Smooth muscle cell of the umbilical artery (primary cell): Measurements from ENCODE around the gene VAV1. TPM values are rescaled to one million over a fixed set of nuclear protein-coding genes. Genes with fewer than 3 reads are reported as not detected.

Experiments used
- total RNA-seq: library from RNA; depleted of rRNA; stranded (reverse); fragments of >200 nt; gene quantifications from 2 replicates; pipeline ENCODE4 v1.2.3, GENCODE V29; 2014

Gene VAV1, protein sequence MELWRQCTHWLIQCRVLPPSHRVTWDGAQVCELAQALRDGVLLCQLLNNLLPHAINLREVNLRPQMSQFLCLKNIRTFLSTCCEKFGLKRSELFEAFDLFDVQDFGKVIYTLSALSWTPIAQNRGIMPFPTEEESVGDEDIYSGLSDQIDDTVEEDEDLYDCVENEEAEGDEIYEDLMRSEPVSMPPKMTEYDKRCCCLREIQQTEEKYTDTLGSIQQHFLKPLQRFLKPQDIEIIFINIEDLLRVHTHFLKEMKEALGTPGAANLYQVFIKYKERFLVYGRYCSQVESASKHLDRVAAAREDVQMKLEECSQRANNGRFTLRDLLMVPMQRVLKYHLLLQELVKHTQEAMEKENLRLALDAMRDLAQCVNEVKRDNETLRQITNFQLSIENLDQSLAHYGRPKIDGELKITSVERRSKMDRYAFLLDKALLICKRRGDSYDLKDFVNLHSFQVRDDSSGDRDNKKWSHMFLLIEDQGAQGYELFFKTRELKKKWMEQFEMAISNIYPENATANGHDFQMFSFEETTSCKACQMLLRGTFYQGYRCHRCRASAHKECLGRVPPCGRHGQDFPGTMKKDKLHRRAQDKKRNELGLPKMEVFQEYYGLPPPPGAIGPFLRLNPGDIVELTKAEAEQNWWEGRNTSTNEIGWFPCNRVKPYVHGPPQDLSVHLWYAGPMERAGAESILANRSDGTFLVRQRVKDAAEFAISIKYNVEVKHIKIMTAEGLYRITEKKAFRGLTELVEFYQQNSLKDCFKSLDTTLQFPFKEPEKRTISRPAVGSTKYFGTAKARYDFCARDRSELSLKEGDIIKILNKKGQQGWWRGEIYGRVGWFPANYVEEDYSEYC
- not detected in 2 replicates for total RNA-seq

DNA sequence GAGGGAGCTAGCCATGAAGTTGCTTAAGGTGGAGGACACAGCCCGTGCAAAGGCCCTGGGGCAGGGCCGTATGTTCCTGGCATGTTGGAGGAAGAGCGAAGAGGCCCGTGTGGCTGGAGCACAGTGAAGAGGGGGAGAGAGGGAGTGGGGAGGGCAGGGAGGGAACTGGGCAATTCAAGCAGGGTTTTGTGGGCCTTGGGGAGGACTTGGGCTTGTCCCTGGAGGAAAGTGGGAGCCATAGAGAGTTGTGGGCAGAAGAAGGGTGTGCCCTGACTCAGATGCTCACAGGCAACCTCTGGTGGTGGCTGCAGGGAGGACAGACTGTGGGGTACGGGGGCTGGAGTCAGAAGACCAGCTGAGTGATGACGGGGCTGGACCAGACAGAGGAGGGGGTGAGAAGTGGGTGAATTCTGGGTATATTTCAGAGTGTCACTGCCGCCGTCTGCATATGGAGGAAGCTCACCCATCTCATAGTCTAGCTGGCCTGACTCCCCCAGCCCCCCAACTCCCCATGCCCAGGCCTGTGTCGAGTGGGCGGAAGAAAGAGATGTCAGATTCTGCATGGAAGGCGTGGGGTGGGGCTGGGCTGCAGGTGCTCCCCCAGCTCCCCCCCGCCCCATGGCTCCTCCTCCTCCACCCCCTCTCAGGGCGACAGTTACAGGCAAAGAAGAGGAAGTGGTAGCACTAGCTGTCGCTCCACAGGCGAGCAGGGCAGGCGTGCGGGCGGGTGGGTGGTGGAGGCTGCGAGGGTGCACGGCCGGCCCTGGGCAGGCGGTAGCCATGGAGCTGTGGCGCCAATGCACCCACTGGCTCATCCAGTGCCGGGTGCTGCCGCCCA lies at the start of gene VAV1:
Gene VAV1, plus strand, starts transcription at position 681 of the 838 bp plus-strand sequence. Its CDS starts 100 bp downstream, at position 781.

DNA sequence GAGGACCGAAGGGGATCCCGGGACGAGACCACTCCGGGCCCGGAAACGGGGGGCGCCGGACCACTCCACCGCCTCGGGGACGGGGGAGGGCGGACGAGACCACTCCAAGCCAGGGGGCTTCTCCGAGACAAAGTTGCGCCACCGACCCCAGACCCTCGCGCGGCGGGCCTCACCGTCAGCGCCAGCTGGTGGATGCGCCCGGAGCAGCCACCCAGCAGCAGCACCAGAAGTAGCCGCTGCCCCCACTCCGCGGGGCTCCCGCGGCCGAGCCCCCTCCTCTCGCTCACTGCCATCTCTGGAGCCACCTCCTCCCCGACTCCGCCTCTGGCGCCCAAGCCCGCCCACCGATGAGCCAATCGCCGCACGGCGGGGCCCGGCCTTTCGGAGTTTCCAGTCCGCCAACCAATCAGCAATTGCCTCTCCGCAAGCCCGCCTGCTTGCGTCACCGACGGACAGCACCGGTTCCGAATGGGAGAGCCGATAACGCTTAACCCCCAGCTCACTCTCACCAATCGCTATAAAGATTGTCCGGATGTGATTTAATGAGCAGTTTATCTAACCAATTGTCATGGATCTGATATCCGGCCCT lies 35.1 kb upstream of the VAV1 start, which contains the start of gene GPR108:
Gene GPR108, minus strand, starts transcription at position 297 of the 589 bp plus-strand sequence. Its CDS starts 4 bp downstream, at position 293.

DNA sequence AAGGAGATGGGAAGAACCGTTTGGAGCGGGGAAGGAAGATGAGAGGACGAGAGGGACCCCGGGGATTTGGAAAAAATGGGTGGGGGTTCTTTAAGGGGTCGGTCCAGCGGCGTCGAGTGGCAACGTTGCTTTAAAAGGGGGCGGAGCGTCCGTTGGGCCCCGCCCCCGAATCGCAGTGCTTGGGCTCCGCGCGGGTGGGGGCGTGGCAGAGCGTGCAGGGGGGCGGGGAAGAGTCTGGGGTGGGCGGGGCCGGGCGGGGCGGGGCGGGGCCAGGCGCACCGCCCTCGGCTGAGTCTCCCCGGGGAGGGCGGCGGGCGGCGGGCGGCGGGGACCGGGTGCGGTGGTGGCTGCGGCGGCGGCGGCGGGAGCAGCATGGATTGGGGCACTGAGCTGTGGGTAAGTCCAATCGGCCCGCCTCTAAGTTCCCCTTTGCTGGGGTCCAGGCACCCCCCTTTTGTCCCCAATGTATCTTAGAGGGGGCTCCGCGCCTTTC lies 33.1 kb upstream of the VAV1 start, which contains the start of gene TRIP10:
Gene TRIP10, plus strand, starts transcription at position 291 of the 493 bp plus-strand sequence. Its CDS starts 82 bp downstream, at position 373.

DNA sequence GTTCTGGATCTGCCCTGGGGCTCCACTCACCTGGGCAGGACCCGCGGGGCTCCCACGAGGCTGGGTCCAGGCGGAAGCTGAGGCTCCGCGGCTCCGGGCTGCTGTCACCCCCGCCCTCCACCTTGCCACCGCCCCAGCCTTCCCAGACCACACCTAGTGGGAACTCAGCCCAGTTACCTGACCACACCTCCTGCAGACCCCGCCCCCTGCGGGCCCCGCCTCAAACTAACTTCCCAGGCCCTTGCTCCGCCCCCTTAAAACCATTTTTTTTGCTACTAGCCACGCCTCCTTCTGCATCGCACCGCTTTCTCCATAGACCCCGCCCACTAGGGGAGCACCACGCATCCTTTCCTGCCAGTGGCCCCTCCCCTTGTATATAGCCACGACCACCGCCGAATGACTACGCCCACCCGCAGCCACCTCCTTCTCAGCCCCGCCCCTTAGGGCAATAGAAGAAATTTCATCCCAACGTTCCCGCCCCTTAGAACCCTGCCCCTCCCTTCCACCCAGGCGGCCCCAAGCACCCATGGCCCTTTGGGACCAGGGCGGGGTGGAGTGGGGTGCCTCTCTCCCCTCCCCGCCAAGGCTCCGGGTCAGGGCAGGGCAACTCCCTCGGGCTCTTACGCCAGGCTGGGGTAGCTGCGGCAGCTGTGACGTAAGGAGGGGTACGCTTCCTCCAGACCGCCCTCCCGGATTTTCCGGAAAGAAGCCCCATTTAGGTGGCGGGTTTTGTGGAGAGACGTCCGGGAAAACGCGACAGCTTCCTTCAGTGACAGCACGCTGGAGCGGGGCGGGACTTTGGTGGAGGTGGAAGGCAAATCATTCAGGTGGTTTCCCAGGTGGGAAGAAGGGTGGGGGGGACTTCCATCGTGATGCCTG lies 4.9 kb upstream of the VAV1 start, which contains the start of gene SH2D3A:
Gene SH2D3A, minus strand, starts transcription at position 79 of the 879 bp plus-strand sequence. CDS start 3,687 bp downstream, outside the sequence.

DNA sequence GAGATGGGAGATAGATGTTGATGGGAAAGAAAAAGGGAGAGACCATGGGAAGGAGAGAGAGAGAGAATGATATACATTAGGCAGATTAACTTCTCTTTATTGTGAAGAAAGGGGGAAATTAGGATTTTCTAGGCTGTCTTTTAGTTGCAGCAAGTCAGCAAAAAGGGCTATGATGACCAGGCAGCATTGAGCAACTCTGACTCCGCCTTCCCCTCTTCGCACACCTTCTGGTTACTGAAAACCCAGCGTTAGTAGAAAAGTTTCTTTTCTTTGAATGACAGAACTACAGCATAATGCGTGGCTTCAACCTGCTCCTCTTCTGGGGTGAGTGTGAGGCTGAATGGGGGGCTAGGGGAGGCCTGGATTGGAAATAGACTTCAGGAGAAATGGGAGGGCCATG lies 114.8 kb downstream of the VAV1 start, which contains the start of gene ADGRE1:
Gene ADGRE1, plus strand, starts transcription at position 264 of the 400 bp plus-strand sequence. Its CDS starts 30 bp downstream, at position 294.

Other genes starting within 250 kb of the VAV1 start
- gene TNFSF9, start 241.7 kb upstream of the VAV1 start, total RNA-seq = 0.14 and 0.30 TPM in 2 replicates
- gene CD70, start 181.6 kb upstream of the VAV1 start, total RNA-seq = not detected in 2 replicates
- under 0.01 TPM in 1 of 2 replicates, not detected in the other for gene TNFSF14, start 102.5 kb upstream of the VAV1 start, total RNA-seq
- gene C3, start 52.1 kb upstream of the VAV1 start, total RNA-seq = 3.1 and 60.0 TPM in 2 replicates
- 38.2 and 47.5 TPM in 2 replicates for gene GPR108, start 35.1 kb upstream of the VAV1 start, total RNA-seq
- 38.9 and 40.6 TPM in 2 replicates for gene TRIP10, start 33.0 kb upstream of the VAV1 start, total RNA-seq
- gene SH2D3A, start 5.3 kb upstream of the VAV1 start, total RNA-seq = not detected in 2 replicates
- not detected in 2 replicates for gene ADGRE1, start 114.9 kb downstream of the VAV1 start, total RNA-seq
- not detected in 2 replicates for gene MBD3L2B, start 248.7 kb downstream of the VAV1 start, total RNA-seq